IPS-NIHi7 (cell line): ENCODE data around the gene CCL1.

Experiments used
- DNase-seq: peaks from one replicate; pipeline ENCODE4 v3.0.0; 2012; ENCODE audit warnings: mixed read lengths; ENCODE audit errors: extremely low spot score

Gene CCL1, protein sequence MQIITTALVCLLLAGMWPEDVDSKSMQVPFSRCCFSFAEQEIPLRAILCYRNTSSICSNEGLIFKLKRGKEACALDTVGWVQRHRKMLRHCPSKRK

DNA sequence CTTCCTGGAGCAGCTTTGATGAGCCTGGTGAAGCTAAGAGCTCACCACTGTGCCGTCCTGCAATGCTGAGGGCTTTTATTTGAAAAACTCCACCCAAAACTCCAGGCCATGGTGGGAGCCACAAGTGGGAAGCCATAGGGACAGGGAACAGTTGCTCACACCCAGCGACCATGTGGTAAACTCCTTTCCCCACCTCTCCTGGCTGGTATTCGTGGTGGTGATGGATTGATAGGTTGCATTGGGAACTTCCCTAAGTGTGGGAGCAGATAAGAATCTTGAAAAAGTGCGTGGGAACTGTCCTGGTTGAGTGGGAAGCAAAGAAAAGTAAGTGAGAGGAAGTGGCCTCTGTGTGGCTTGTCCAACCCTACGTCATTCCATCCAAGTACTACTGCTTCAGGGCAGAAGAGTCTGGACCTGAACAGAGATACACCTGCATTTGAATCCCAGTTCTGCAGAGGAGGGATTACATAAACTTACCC is at the start of gene CCL1:
Gene CCL1 (minus strand): TSS at position 51 of the 479 bp plus-strand sequence. CDS start 72 bp downstream, outside the sequence.
- no peak for DNase-seq

DNA sequence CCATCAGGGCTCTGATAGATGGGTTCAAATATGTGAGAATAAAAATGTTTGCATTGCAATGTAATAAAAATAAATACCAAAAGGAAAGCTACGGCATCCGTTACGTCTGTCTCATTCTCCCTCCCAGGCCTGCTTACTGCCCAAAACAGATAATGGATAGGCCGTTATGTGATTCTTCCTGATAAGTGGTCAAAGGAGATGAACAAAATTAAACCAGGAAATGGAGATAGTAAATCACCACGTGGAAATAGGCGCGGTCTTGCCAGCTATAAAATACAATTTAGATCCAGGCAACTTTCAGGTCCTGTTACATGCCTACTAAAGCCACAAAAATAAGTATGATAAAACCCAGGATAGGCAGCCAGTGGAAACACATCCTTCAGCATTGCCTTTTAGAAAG is 49.5 kb upstream of the CCL1 start:
- no peak for DNase-seq

DNA sequence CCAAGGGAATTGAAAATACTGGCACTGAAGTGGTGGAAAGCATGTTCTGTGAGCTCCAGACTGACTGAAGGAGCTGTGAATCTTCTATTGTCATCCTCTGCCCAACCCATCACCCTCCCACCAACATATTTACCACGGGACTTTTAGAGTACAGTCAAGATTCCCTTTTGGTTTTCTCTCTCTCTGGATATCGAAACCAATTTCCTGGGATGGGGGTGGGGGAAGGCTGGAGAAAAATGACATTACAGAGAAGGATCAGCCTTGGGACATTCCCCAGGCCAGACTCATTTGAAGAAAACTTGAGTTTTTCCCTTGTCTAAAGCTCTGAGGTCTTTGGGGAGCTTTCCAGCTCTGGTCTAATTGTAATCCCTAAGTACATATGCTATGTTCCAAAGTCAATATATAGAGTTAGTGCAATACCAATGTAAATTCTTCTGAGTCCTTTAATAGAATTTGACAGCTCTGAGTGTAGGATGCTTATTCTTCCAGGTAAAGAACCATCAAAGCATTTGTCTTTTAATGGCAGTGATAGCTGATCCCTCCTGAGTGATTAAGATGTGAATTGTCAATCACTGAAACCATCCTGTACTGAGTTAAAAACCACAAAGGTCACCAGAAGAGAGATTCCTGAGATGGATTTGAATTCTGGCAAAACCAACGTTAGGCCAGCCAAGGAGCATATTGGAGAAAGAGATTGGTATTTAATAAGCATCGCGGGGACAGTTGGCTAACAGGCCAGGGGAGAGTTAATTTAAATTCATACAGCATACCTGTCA is 48.8 kb upstream of the CCL1 start:
- DNase-seq: no peak

DNA sequence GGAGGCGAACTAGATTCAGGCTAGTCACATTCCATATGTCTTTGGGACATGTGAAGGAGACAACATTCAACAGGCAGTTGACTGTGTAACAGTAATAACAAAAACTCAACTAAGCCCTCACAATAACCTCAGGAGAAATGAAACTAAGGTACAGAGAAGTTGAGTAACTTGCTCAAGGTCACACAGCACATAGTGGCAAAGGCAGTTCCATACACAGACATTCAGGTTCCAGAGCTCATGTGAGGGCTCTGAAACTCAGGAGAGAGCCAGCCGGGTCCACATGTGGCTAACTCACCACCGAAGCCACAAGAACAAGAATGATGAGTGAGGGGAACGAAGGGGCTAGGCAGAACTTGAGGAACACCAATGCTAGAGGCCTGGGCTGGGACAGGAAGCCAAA is 46.3 kb upstream of the CCL1 start:
- no peak for DNase-seq

DNA sequence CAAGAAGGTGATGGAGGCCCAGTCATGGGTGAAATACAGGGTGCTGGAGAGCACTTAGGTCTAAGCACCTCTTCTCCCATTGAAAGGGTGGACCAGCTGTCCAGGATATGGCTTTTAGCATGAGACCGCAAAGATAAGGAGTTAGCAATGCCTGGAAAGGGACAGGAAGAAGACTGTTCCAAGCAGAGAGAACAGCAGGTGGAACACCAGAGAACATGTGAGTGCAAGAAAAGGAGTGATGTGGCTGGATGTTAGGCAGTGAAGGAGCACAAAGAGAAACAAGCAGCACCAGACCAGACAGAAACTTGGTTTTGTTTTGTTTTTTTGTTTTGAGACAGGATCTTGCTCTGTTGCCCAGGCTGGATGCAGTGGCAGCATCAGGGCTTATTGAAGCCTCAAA is 45.4 kb upstream of the CCL1 start:
- DNase-seq: no peak

DNA sequence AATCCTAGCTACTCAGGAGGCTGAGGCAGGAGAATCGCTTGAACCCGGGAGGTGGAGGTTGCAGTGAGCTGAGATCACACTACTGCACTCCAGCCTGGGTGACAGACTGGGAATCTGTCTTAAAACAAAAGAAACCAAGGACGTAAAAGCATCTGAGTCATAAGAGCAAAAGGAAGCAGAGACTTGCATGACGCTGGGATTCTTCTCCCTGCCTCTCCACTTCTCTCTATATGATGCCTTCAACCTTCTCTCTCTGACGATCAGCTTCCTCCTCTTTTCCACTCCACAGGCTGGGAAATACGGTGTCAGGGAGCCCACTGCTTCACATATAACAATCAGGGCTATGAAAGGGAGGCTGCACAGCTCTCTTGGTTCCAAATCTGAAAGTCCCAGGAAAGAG is 43.2 kb upstream of the CCL1 start:
- no peak for DNase-seq

DNA sequence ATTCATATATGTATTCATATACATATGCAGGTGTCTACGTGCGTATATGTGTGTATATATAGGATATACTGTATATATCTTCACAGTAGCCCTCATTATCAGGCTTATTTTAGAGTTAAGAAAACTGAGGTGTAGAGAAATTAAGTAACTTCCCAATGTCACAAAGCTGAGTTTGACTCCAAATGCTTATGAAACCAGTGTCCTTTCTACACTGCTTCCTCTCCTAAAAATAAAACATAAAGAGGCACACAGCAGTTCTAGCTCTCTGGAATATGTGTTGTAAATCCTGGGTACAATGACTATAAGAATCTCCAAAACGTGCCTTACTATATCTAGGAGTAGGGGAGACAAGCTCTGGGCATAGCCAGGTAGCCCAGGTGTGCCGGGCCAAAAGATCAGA is 40.0 kb upstream of the CCL1 start:
- no peak for DNase-seq

DNA sequence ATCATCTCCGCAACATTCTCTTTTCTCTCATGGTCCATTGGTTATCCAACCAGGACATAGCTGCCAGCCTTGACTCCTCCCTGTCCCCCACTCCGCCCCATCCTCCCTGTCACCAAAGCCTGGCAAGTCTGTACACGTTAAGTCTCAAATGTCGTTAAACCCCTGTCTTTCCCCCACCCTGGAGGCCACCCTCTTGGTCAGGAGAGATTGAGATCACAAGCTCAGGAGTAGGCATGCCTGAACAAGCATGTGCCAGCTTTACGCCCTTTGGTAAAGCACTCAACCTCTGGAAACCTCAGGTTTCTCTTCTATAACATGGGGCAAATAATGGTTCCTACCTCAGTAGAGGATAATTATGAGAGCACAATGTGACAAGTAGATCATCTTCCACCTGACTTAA is 38.1 kb upstream of the CCL1 start:
- no peak for DNase-seq

DNA sequence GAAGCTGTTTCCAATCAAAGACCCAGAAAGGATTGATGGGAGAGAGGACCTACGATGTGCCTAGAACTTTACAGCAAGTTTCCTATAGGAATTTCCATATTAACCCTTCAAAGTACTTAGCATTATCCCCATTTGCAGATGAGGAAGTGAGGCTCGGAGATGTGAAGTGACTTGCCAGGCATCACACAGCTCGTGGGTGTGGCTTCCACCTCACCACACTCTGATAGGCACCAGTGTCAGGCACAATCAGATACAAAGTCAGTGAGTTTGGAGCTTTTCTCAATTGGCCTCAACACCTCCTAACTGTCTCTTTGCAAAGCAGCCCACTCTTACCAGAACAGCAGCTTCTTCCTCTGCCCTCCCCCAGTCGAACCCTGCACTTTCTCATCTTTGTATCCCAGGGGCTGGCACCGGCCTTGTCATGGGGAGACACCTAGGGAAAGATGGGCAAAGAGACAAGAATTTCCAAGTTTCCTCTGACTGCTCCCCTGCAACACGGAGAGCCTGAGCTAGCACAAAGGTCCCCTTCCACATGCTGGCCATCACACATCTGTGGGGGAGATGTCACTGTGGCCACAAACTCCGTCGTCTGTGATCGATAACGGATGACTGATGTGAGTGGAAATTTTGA is 37.4 kb upstream of the CCL1 start:
- DNase-seq: no peak

DNA sequence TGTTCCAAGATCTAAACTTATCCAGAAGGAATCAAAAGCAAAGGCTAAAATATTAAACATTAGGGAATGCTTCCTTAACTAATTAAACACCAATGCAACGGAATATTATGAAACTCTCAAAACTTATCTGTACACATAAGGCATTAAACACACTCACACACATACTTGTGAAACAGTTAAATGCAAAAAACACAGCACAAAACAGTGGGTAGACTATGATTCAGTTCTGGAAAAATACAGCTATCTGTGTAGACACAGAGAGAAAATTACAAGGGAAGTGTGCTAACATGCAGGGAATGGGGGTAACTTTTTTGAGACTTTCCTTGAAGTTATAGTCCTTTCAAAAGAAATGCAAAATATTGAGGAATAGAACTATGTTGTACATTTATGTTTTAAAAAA is 36.7 kb upstream of the CCL1 start:
- DNase-seq: no peak

DNA sequence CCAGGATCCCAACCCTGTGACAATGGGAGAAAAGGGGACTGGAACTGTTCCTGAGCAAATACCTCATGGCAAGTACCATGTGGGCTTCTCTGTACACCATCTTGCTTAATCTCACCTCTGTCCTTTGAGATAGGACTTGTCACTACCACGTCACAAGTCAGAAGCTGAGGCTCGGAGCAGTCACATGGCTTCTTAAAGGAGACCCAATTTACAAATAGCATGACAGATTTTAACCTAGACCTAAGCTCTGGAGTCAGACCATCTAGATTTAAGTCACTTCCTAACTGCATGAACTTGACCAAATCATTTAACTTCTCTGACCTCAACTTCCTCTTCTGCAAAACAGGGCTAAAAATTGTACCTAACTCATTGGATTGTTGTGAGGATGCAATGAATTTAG is 36.0 kb upstream of the CCL1 start:
- DNase-seq: no peak

DNA sequence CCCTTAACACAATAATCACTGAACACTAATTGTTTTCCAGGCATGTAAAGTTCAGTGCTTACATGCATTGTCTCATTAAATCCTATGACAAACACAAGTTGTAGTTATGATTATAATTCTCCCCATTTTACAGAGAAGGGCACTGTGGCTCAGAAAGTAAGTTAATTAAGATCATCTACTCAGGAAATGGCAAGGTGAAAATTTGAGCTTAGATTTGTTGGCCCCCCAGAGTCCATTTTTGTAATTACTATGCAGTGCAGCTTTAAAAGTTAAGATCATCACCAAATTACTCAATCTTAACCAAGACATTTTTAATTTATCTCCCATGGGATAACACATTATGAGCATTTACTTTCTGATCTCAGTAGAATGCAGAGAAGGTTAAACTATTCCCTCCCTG is 34.2 kb upstream of the CCL1 start:
- no peak for DNase-seq

DNA sequence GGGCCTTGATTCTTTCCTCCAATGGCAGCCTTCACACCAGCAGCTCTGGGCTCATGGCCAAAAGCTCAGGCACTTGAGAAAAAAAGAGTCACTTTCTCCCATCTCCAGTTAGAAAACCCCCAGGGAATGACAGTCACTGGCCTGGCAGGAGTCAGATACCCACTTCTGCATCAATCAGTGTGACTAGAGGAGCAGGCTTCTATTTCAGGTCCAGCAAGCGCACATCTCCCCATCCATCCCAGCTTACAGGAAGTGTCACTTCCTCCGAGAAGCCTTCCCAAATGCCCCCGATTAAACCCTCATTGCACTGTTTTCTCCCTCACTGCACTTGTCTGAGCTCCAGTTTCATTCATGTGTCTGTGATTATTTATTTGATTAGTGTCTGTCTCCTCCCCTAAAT is 30.4 kb upstream of the CCL1 start:
- DNase-seq: no peak

DNA sequence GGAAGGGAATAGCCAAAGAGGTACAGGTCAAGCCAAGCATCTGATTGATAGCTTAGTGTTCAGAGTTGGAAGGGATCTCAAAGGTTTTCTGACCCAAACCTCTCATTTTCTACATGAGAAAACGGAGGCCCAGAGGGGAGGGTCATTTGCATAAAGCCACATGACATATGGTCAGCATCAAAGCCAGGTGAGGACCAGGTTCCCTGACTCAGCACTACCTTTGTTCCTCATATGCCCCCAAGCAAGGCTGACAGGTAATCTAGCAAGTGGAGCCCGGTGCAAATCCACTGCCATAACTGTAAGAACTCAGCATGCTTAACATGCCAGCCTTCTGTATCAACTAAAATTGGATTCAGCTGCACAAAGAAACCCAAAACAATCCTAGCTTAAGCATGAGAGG is 28.2 kb upstream of the CCL1 start:
- DNase-seq: no peak

DNA sequence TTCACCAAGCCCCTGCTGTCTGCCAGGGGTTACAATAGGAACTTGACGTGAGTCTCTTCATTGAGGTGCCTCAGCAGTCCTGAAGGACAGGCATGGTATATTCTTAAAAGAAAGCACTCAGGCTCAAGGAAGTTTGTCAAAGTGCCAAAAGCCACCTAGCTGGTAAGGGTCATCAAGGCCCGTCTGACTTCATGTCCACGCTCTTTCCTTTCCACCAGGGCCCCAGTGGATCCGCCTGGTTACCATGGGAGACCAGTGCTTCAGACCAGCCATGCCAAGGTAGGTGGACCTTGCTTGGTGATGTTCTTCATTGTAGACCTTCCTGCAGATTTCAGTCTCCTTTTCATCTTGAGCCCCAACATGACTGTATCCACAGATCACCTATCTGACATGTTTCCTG is 27.6 kb upstream of the CCL1 start:
- DNase-seq: no peak

DNA sequence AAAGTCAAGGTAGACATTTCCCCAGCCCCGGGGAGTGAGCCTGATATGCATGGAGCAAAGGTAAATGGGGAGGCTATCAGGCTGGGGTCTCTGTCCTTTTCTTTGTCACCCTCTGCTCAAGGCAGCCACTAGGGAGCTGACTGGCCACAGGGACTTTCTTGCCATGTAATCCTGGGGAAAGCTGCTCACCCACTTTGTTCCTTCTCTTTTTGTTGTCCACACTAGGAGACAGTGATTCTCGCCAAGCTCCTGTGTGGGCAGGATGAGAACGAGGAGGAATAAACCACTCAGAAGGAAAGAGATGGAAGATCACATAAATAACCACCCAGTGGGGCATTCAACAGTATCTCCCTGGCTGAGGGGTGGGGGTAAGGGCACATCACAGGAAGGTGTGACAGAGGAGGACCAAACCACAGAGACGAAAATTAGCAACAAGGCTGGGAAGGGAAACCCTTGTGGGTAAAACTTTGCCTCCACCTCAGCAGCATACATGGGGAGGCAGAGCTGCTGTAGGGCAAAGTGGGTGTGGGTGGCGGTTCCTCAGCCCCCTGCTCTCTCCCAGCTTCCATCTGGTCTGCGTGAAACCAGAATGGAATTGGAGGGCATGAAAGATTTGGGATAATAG is 26.2 kb upstream of the CCL1 start:
- no peak for DNase-seq

DNA sequence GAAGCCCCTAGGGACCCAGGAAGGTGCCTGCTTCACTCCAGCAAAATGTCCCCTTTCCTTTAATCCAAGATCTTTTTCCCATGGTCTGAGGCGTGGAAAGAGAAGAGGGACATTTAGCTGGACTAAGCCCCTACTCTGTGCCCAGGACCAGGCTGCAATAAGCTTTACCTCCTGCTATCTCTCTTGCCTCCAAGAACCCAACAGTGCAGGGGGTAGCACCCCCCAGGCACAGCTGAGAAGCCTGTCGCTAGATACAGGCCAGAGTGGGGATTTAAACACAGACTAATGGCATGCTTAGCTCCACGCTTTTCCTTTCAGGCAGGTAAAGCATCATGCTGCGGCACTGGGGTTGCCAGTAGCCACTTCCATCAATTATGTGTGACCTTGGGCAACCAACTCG is 24.5 kb upstream of the CCL1 start:
- DNase-seq: no peak

DNA sequence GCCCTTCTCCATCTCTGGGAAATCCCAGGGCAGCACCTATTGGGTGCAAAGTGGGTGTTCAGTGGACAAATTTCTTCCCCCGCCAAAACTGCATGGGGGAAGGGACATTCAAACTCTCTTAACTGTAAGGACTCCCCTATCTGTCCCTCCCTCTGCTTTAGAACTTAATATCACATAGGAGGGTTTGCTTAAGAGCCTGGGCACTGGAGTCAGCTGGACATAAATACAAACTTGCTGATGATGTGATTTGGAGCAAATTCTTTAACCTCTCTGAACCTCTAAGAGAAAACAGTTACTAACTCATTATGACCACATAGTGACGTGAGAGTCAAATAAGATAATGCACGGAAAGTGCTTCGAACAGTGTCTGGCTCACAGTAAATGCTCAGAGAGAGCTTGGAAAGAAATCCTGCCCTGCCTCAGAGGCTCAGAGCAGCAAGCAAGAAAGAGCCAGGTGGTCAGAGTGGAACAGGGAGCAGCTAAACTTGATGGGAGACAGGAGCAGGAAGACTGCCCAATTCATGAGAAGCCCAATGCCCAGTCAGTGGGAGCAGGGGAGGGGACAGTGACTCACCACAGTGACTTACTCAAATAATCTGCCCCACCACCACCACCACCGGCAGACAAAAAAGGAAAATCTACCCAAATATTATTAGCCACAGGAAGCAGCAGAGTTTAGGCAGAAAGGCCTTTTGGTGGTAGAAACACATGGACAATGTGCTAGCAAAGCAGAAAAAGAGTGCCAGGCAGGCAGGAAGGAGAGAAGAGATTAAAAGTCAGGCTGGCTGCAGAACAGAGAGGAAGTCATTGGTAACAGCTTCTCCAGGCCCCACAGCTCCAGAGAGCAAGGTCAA is 23.9 kb upstream of the CCL1 start:
- no peak for DNase-seq

DNA sequence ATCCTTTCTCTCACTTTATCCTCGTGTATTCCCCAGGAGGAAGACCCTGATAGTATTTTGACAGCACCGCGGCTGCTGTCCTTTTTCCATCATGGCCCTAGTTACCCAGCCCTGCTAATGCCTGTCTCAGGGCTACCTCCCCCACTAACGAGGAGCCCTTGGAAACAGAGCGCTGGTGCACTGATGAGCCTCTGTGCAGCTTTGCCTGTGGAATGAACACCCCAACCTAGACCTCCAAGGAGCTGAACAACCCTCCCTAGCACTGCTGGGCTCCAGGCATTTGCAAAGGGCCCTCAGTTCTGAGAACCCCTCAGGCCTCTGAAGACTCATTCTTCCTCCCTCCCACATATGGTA is 23.3 kb upstream of the CCL1 start:
- no peak for DNase-seq

DNA sequence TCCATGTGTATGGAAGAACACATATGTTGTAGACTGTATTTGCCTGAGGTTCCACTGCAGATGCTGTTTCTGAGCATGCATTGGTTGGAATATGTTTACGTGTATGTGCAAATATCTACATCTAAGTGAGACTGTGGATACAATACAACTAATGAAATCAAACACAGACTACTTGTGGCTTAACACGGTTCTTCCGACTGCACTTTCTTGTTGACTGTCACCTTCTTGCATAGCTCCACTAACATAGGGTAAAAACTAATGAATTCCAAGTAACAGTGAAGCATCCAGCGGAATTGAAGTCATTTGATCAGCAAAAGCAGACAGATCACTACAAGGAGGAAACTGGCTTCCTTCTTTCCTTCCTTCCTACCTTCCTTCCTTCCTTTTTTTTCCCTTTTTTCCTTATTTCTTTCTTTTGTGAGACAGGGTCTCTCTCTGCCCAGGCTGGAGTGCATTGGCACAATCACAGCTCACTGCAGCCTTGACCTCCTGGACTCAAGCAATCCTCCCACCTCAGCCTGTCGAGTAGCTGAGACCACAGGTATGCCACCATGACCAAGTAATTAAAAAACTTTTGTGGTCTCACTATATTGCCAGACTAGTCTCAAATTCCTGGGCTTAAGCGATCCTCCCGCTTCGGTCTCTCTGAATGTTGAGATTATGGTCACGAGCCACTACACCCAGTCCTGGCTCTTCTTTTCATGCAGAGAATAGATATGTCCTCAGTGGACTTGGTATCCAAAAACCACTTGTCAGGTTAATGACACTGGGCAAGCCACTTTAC is 22.0 kb upstream of the CCL1 start:
- DNase-seq: no peak

DNA sequence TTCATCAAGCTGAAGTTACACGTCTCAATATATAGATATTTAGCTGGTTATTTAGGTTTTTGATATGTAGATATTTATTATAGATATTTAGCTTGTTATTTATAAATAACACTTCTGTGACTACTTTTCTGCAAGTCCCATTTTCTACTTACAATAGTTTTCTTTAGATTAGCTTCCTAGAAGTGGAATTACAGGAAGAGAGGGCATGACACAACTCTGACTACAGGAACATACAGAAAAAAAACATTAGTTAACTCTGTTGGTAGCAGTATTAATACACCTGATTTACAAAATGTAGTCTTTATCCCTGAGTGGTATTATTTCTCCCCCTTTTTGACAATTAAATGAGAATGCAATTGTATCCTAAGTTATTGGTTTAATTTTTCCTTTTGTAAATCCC is 21.2 kb upstream of the CCL1 start:
- DNase-seq: no peak
